Neural progenitor cell (in vitro differentiated cells): ENCODE results near the gene GUCY2C. TPM values are rescaled to one million over a fixed set of nuclear protein-coding genes. Genes with fewer than 3 reads are reported as not detected.

Experiments
- DNase-seq: peaks from one replicate; pipeline ENCODE4 v3.0.0-alpha.2; 2016; ENCODE audit warnings: low spot score
- H2AFZ ChIP-seq: fragments of 200-600 bp; sonication (generic); replicated peaks from 2 replicates; pipeline ENCODE4 v1.6.1; 2016; ENCODE audit warnings: antibody characterized with exemption
- H3F3A ChIP-seq: fragments of 200-600 bp; sonication (generic); 2 replicates; pipeline ENCODE4 v1.6.1; 2016; ENCODE audit warnings: antibody characterized with exemption, low read depth
- H3K27ac ChIP-seq: fragments of 200-600 bp; sonication (generic); 2 replicates; pipeline ENCODE4 v1.5.1; 2016; ENCODE audit warnings: mild to moderate bottlenecking
- H3K27me3 ChIP-seq: fragments of 200-600 bp; sonication (generic); 2 replicates; pipeline ENCODE4 v1.6.1; 2016; ENCODE audit warnings: mild to moderate bottlenecking, moderate library complexity
- H3K36me3 ChIP-seq: fragments of 200-600 bp; sonication (generic); 2 replicates; pipeline ENCODE4 v1.5.1; 2016
- H3K4me1 ChIP-seq: fragments of 200-600 bp; sonication (generic); 2 replicates; pipeline ENCODE4 v1.6.1; 2016; ENCODE audit warnings: mixed run types
- H3K4me2 ChIP-seq: fragments of 200-600 bp; sonication (generic); 2 replicates; pipeline ENCODE4 v1.6.1; 2016
- H3K4me3 ChIP-seq: fragments of 200-600 bp; sonication (generic); 2 replicates; pipeline ENCODE4 v1.5.1; 2016
- H3K79me2 ChIP-seq: fragments of 200-600 bp; sonication (generic); 2 replicates; pipeline ENCODE4 v1.6.1; 2016; ENCODE audit warnings: low read depth
- H3K9ac ChIP-seq: fragments of 200-600 bp; sonication (generic); 2 replicates; pipeline ENCODE4 v1.6.1; 2016
- H3K9me3 ChIP-seq: fragments of 200-600 bp; sonication (generic); 2 replicates; pipeline ENCODE4 v1.5.1; 2016; ENCODE audit warnings: low read depth
- H4K20me1 ChIP-seq: fragments of 200-600 bp; sonication (generic); 2 replicates; pipeline ENCODE4 v1.6.1; 2016; ENCODE audit warnings: low read depth
- H3K27ac Mint-ChIP-seq: 3 replicates; pipeline ENCODE4 v1.8.0; 2021; ENCODE audit warnings: mixed read lengths
- H3K27me3 Mint-ChIP-seq: 2 replicates; pipeline ENCODE4 v1.8.0; 2022; ENCODE audit warnings: low read depth, mild to moderate bottlenecking, inconsistent platforms, moderate library complexity, mixed read lengths; ENCODE audit not compliant: insufficient read depth
- H3K36me3 Mint-ChIP-seq: 3 replicates; pipeline ENCODE4 v1.8.0; 2021; ENCODE audit warnings: mixed read lengths
- H3K4me1 Mint-ChIP-seq: 3 replicates; pipeline ENCODE4 v1.8.0; 2021; ENCODE audit warnings: mixed read lengths
- H3K4me3 Mint-ChIP-seq: 3 replicates; pipeline ENCODE4 v1.8.0; 2021; ENCODE audit warnings: mild to moderate bottlenecking, moderate library complexity, mixed read lengths
- H3K9me3 Mint-ChIP-seq: 3 replicates; pipeline ENCODE4 v1.8.0; 2020; ENCODE audit warnings: mixed read lengths
- EZH2 ChIP-seq: fragments of 200-600 bp; sonication (generic); IDR thresholded peaks from 2 replicates; pipeline ENCODE4 v1.6.1; 2017; ENCODE audit warnings: antibody characterized with exemption, mild to moderate bottlenecking, moderate library complexity
- EZH2phosphoT487 ChIP-seq: fragments of 200-600 bp; sonication (generic); IDR thresholded peaks from 2 replicates; pipeline ENCODE4 v1.6.1; 2017; ENCODE audit warnings: antibody characterized with exemption
- total RNA-seq: library from RNA; depleted of rRNA; stranded (reverse); fragments of >200 nt; gene quantifications from 2 replicates; pipeline ENCODE4 v1.2.3, GENCODE V29; 2015; ENCODE audit warnings: low replicate concordance
- TF ChIP-seq, protein P1 (sequence below): fragments of 200-600 bp; sonication (generic); IDR thresholded peaks from 2 replicates; pipeline ENCODE4 v1.5.1; 2017; ENCODE audit warnings: antibody characterized with exemption, mild to moderate bottlenecking

The GUCY2C gene
- total RNA-seq, 1 donor from 2014 or later = not detected

DNA sequence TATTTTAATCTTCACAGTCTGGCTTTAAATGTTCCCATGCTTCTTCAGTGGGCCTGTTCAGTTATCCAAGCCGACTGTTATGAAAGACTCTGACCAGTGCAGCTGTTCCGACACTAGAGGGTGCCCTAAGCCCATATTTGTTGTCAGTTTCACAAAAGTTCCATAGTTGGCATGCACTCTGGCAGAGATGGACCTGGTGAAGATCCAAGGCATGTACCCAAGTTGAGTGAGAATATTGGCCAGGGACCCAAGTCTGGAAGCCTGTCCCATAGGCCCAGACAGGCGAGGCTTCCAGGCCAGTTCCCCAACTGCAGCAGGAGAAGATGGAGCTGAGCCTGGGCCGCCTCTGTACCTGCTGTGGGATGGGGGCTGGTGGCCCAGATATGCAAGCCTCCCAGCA is 27.4 kb upstream of the GUCY2C start:
- no peak overlapping the region for H3K9ac ChIP-seq
- H3K4me1 Mint-ChIP-seq = no peaks in the 10 kb centered on the region

DNA sequence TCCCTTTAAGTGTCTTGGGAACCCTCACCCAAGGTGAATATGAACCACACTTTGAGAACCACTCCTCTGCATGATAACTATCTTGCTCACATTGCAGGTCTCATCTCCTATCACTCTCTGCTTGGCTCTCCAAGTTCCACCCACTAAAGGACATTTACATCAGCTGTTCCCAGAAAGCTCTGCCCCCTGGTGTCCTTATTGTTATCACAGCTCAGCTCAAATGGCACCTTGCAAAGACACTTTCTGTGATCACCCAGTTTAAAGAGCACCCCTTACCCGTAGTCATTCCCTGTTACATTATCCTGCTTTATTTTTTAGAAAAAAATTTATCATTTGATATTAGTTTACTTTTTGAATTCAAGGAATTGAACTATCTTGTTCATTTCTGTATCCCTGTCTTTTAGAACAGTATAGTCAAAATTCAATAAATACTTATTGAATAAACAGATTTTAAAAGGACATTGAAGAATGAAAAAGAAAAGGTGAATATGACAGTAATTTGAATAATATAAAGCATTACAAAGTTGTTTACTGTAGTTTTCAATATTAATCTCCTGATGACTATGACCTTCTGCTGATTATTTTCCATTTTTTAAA is 20.5 kb upstream of the GUCY2C start:
- H3F3A ChIP-seq = no peaks in the 10 kb centered on the region
- no peak overlapping the region for H3K9ac ChIP-seq
- Mint-ChIP-seq H3K9me3 (peaks cover 7% of the 10 kb centered on the region), H3K27me3 (peaks cover 3% of the 10 kb centered on the region), H3K27ac (no peak overlapping the region), H3K4me3 (no peak overlapping the region), H3K4me1 (no peaks in the 10 kb centered on the region), H3K36me3 (no peaks in the 10 kb centered on the region)
- no peak for TF ChIP-seq EZH2
- TF ChIP-seq, protein P1, sequence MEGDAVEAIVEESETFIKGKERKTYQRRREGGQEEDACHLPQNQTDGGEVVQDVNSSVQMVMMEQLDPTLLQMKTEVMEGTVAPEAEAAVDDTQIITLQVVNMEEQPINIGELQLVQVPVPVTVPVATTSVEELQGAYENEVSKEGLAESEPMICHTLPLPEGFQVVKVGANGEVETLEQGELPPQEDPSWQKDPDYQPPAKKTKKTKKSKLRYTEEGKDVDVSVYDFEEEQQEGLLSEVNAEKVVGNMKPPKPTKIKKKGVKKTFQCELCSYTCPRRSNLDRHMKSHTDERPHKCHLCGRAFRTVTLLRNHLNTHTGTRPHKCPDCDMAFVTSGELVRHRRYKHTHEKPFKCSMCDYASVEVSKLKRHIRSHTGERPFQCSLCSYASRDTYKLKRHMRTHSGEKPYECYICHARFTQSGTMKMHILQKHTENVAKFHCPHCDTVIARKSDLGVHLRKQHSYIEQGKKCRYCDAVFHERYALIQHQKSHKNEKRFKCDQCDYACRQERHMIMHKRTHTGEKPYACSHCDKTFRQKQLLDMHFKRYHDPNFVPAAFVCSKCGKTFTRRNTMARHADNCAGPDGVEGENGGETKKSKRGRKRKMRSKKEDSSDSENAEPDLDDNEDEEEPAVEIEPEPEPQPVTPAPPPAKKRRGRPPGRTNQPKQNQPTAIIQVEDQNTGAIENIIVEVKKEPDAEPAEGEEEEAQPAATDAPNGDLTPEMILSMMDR = peak; percentile 58
- H3K4me3 ChIP-seq = no peak overlapping the region
- H3K27me3 ChIP-seq = no peaks in the 10 kb centered on the region
- no peaks in the 10 kb centered on the region for H4K20me1 ChIP-seq
- H3K27ac ChIP-seq = no peak overlapping the region
- no peak overlapping the region for H2AFZ ChIP-seq
- H3K4me2 ChIP-seq = no peak overlapping the region
- no peaks in the 10 kb centered on the region for H3K36me3 ChIP-seq
- peak; percentile 61 for DNase-seq
- no peaks in the 10 kb centered on the region for H3K9me3 ChIP-seq
- no peaks in the 10 kb centered on the region for H3K79me2 ChIP-seq
- no peaks in the 10 kb centered on the region for H3K4me1 ChIP-seq

More for the DNA sequence above, 27.4 kb upstream of the GUCY2C start:
- no peaks in the 10 kb centered on the region for H3F3A ChIP-seq
- H3K9me3 Mint-ChIP-seq = peaks cover 27% of the 10 kb centered on the region
- H3K4me2 ChIP-seq = no peak overlapping the region
- H3K27me3 Mint-ChIP-seq = no peaks in the 10 kb centered on the region
- no peaks in the 10 kb centered on the region for H3K36me3 Mint-ChIP-seq
- TF ChIP-seq EZH2 (no peak), EZH2phosphoT487 (no peak)
- TF ChIP-seq, protein P1 = peak; percentile 65
- H3K4me3 ChIP-seq = no peak overlapping the region
- H3K27me3 ChIP-seq = no peaks in the 10 kb centered on the region
- H3K27ac ChIP-seq = no peak overlapping the region
- no peaks in the 10 kb centered on the region for H3K4me1 ChIP-seq
- no peaks in the 10 kb centered on the region for H4K20me1 ChIP-seq
- no peaks in the 10 kb centered on the region for H3K79me2 ChIP-seq
- H3K36me3 ChIP-seq = no peaks in the 10 kb centered on the region
- H3K4me3 Mint-ChIP-seq = no peak overlapping the region
- no peak overlapping the region for H3K27ac Mint-ChIP-seq
- H2AFZ ChIP-seq = no peak overlapping the region
- DNase-seq = peak; percentile 51
- H3K9me3 ChIP-seq = peaks cover 6% of the 10 kb centered on the region

DNA sequence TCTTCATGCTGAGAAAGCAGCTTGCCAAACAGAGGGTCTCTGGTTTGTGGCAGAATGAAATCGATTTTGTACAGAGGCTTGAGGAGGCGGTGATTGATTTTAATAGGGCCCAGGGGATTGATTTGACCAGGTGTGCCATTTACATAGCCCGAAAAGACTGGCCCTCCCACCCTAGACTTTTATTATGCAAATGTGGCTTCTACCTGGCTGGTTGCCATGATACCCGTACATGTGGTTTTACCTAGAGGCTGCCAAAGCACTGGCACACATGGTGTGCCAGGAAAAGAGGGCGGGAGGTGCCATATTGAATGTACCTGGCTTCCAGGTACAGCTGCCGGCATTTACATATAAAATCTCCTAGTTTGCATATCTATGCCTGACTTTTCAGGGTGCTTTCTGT is 18.0 kb upstream of the GUCY2C start:
- Histone ChIP-seq H3F3A (no peaks in the 10 kb centered on the region), H3K9me3 (no peaks in the 10 kb centered on the region), H3K27me3 (peaks cover 24% of the 10 kb centered on the region), H3K79me2 (no peaks in the 10 kb centered on the region), H3K4me2 (no peak overlapping the region), H2AFZ (no peak overlapping the region), H4K20me1 (no peaks in the 10 kb centered on the region), H3K36me3 (no peaks in the 10 kb centered on the region), H3K4me1 (peaks cover 3% of the 10 kb centered on the region), H3K4me3 (no peak overlapping the region), H3K9ac (no peak overlapping the region), H3K27ac (no peak overlapping the region)
- no peaks in the 10 kb centered on the region for H3K4me1 Mint-ChIP-seq
- no peak overlapping the region for H3K4me3 Mint-ChIP-seq
- H3K27ac Mint-ChIP-seq = no peak overlapping the region
- TF ChIP-seq EZH2phosphoT487 (no peak), EZH2 (no peak)
- TF ChIP-seq, protein P1 = no peak
- peaks cover 5% of the 10 kb centered on the region for H3K27me3 Mint-ChIP-seq
- DNase-seq = no peak
- no peaks in the 10 kb centered on the region for H3K36me3 Mint-ChIP-seq
- H3K9me3 Mint-ChIP-seq = peaks cover 4% of the 10 kb centered on the region
